OCI-LY1 (cell line): ENCODE data around the gene STK32B.

Source experiments
- CTCF ChIP-seq: fragments of 200-600 bp; sonication (generic), shearing (Covaris generic); IDR thresholded peaks from 2 replicates; pipeline ENCODE4 v1.5.1; 2017; ENCODE audit warnings: mild to moderate bottlenecking, antibody characterized with exemption, low read length, moderate library complexity, mixed read lengths
- EZH2 ChIP-seq: fragments of 200-600 bp; sonication (generic), shearing (Covaris generic); IDR thresholded peaks from 2 replicates; pipeline ENCODE4 v1.8.0; 2017; ENCODE audit warnings: borderline replicate concordance, mixed run types, mild to moderate bottlenecking, antibody characterized with exemption, low read length, moderate library complexity, mixed read lengths

- TF ChIP-seq CTCF (no peak), EZH2 (no peak)
Observed at GRCh38 chr4:5081441-5081999, 30.2 kb downstream of the STK32B start.
